Mucosa of descending colon (tissue), 3 donors: ENCODE results near the gene NFIB. TPM values are rescaled to one million over a fixed set of nuclear protein-coding genes. Genes with fewer than 3 reads are reported as not detected.

Source experiments
- ATAC-seq: fragments of 200-7000 bp; cut with Tn5 transposase; one replicate; pipeline ENCODE4 v1.9.1; 2020; ENCODE audit warnings: mild to moderate bottlenecking, moderate library complexity
- DNase-seq, 3 donors: peaks; one replicate each; pipeline ENCODE4 v3.0.0-alpha.2; 2020
- H3K36me3 ChIP-seq: fragments of 200-600 bp; one replicate; pipeline ENCODE4 v1.8.0; 2021; ENCODE audit warnings: low read depth, mild to moderate bottlenecking
- H3K4me1 ChIP-seq: fragments of 200-600 bp; one replicate; pipeline ENCODE4 v1.8.0; 2021; ENCODE audit warnings: low read depth, mild to moderate bottlenecking
- H3K4me3 ChIP-seq: fragments of 200-600 bp; one replicate; pipeline ENCODE4 v1.8.0; 2021; ENCODE audit warnings: mild to moderate bottlenecking
- H3K9me3 ChIP-seq: fragments of 200-600 bp; one replicate; pipeline ENCODE4 v1.8.0; 2021; ENCODE audit warnings: mild to moderate bottlenecking
- CTCF ChIP-seq: fragments of 200-600 bp; IDR thresholded peaks from one replicate; pipeline ENCODE4 v1.8.0; 2022; ENCODE audit warnings: antibody characterized with exemption, mild to moderate bottlenecking
- intact Hi-C, 2 donors: fragments of 100-400 bp; cut with DNase I in 1 of 2; cut with micrococcal nuclease in 1 of 2; formaldehyde crosslinking; loops; one replicate each; pipeline versions ENCODE4 v1.11.0 to v1.11.1; 2022; cut with DNase I, micrococcal nuclease
- total RNA-seq, 3 donors: library from RNA; stranded (reverse); fragmentation: NEBNext Ultra II Directional in 2 of 3; extraction: Animal tissue kit (Norgen Biotek cat#: 25700) in 2 of 3; gene quantifications; one replicate each; pipeline versions ENCODE4 v1.2.1 to v1.2.4, GENCODE V29; 2021 to 2023
- donor health status: DM: no; HTN: no; CAD: no; lungs with moderate emphysema.
- donor health status: DM: no; HTN: no; CAD: no.
- donor health status: DM: no; HTN: yes; CAD: no.

The NFIB gene
- total RNA-seq, 3 donors from 2014 or later: 59.7 to 85.5 (median 62.6) TPM

- intact Hi-C loops: no loop called here
- no peak for ATAC-seq
- TF ChIP-seq CTCF: no peak
- Histone ChIP-seq H3K4me1 (no peaks in the 10 kb centered on the region), H3K4me3 (no peak overlapping the region), H3K36me3 (no peaks in the 10 kb centered on the region), H3K9me3 (no peaks in the 10 kb centered on the region)
- no peak for DNase-seq
These were observed 142.9 kb downstream of the NFIB start for GRCh38 chr9:14170973-14171596.

- DNase-seq (no peak), ATAC-seq (no peak)
- Histone ChIP-seq H3K4me1 (no peaks in the 10 kb centered on the region), H3K36me3 (no peaks in the 10 kb centered on the region), H3K9me3 (no peaks in the 10 kb centered on the region), H3K4me3 (no peak overlapping the region)
- TF ChIP-seq CTCF: no peak
- intact Hi-C loops: no loop called here
These were observed 143.5 kb downstream of the NFIB start for GRCh38 chr9:14170392-14170931.

GRCh38 chr9:14168381-14168780 is 145.6 kb downstream of the NFIB start:
- ATAC-seq (no peak), DNase-seq (no peak)
- Histone ChIP-seq H3K4me1 (no peaks in the 10 kb centered on the region), H3K4me3 (no peak overlapping the region), H3K36me3 (no peaks in the 10 kb centered on the region), H3K9me3 (no peaks in the 10 kb centered on the region)
- intact Hi-C loops: no loop called here
- TF ChIP-seq CTCF: no peak

GRCh38 chr9:14165376-14166035 is 148.4 kb downstream of the NFIB start:
- TF ChIP-seq CTCF: no peak
- Histone ChIP-seq H3K4me1 (no peaks in the 10 kb centered on the region), H3K9me3 (no peaks in the 10 kb centered on the region), H3K4me3 (no peak overlapping the region), H3K36me3 (no peaks in the 10 kb centered on the region)
- intact Hi-C loops: no loop called here
- ATAC-seq: no peak
- no peak for DNase-seq

GRCh38 chr9:14164908-14165307 is 149.0 kb downstream of the NFIB start:
- ATAC-seq: no peak
- intact Hi-C loops: no loop called here
- DNase-seq: no peak

More at GRCh38 chr9:14164908-14165307, 149.0 kb downstream of the NFIB start:
- no peak for TF ChIP-seq CTCF
- Histone ChIP-seq H3K4me3 (no peak overlapping the region), H3K4me1 (no peaks in the 10 kb centered on the region), H3K9me3 (no peaks in the 10 kb centered on the region), H3K36me3 (no peaks in the 10 kb centered on the region)
